ENCODE data around the gene TTC32.

The TTC32 gene

GRCh38 chr2:19873014-19873413 is 28.8 kb downstream of the TTC32 start:
- no peak overlapping the region for H3K4me3 ChIP-seq (ENCODE audit: low read depth, low read length)
- no peak for TF ChIP-seq CTCF (IDR thresholded peaks at IDR 0.05; ENCODE audit: borderline replicate concordance, insufficient read depth, low read depth, low read length)

GRCh38 chr2:19872302-19872701 is 29.5 kb downstream of the TTC32 start:
- no peak for TF ChIP-seq CTCF (IDR thresholded peaks at IDR 0.05; ENCODE audit: borderline replicate concordance, insufficient read depth, low read depth, low read length)
- H3K4me3 ChIP-seq (ENCODE audit: low read depth, low read length): no peak overlapping the region

- no peak overlapping the region for H3K4me3 ChIP-seq (ENCODE audit: low read depth, low read length)
- TF ChIP-seq CTCF (IDR thresholded peaks at IDR 0.05; ENCODE audit: borderline replicate concordance, insufficient read depth, low read depth, low read length): no peak
These were observed 29.9 kb downstream of the TTC32 start for GRCh38 chr2:19871836-19872235.

DNA sequence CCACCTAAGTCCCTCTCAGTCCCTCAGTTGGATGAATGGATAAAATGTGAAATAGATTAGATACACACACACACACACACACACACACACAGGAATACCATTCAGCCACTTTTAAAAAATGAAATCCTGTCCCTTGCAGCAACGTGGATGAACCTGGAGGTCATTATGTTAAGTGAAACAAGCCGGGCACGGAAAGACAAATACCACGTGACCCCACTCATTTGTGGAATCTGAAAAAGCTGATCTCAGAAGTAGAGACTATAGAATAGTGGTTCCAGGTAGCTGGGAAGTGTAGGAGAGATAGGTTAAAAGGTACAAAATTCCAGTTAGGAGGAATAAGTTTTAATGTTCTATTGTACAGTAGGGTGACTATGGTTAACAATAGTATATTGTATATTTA is 31.0 kb downstream of the TTC32 start:
- TF ChIP-seq CTCF (IDR thresholded peaks at IDR 0.05; ENCODE audit: borderline replicate concordance, insufficient read depth, low read depth, low read length): no peak
- H3K4me3 ChIP-seq (ENCODE audit: low read depth, low read length): no peak overlapping the region

DNA sequence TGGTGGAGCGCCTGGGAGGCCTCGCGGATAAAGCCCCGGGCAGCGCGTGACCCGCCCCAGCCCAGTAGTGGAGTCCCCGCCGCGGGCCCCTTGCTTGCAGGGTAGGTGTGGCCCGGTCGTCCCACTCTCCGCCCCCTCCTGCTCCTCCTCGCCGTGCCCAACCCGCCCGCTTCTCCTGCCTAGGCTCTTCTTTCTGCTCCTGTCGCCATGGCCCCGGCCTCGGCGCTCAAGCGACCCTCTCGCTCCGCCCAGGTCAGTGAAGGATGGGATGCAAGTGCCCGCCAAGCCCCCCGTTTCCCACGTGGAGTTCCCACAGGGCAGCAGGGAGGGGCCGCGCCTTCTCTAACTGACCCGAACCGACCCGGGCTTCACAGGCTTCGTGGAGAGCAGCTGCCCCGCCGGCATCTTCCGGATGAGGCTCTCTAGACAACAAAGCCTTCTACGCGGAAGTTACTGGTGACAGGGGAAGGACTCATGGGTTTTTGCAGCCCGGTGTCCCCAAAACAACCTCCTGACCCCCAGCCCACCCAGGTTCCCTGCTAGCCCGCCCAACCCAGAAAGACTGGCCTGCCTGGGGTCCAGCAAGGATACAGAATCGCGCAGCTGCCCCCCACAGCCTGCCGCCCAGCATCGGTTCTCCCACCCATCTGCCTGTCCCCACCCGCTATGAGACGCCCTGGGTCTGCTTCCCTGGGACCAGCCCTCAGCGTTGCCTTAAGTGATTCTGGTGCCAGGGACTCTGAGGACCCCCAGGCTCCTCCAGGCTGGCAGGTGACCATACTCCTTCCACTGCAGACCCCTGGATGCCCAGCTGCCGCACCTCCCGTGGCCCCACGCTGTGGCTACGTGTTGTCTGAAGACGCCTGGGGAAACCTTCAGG is 32.8 kb downstream of the TTC32 start:
- H3K4me3 ChIP-seq (ENCODE audit: low read depth, low read length): peak overlapping the region; percentile 47
- TF ChIP-seq CTCF (IDR thresholded peaks at IDR 0.05; ENCODE audit: borderline replicate concordance, insufficient read depth, low read depth, low read length): no peak

- H3K4me3 ChIP-seq (ENCODE audit: low read depth, low read length): peak overlapping the region; percentile 47
These were observed 33.6 kb downstream of the TTC32 start for GRCh38 chr2:19868224-19868623.

More at GRCh38 chr2:19868224-19868623, 33.6 kb downstream of the TTC32 start:
- TF ChIP-seq CTCF (IDR thresholded peaks at IDR 0.05; ENCODE audit: borderline replicate concordance, insufficient read depth, low read depth, low read length): no peak

All from GM12875 (cell line).